WTC11 (cell line): ENCODE results near the gene ZNF423.

Experiments used
- AFF4 ChIP-seq: sonication (generic); formaldehyde crosslinking; IDR thresholded peaks from 2 replicates; pipeline ENCODE4 v1.8.1; 2023; ENCODE audit warnings: mild to moderate bottlenecking, missing genetic modification reagents, borderline replicate concordance
- CTCF ChIP-seq: fragments of 200-600 bp; IDR thresholded peaks from 2 replicates; pipeline ENCODE4 v1.8.0; 2022; ENCODE audit warnings: antibody characterized with exemption
- HMGXB4 ChIP-seq: sonication (generic); formaldehyde crosslinking; IDR thresholded peaks from 2 replicates; pipeline ENCODE4 v1.8.1; 2023; ENCODE audit warnings: mild to moderate bottlenecking, moderate library complexity, missing genetic modification reagents
- NR3C1 ChIP-seq: sonication (generic); formaldehyde crosslinking; conservative IDR thresholded peaks from 2 replicates; pipeline ENCODE4 v1.8.1; 2023; ENCODE audit warnings: low read depth, mild to moderate bottlenecking, missing genetic modification reagents
- SP1 ChIP-seq: sonication (generic); formaldehyde crosslinking; conservative IDR thresholded peaks from 2 replicates; pipeline ENCODE4 v1.8.1; 2022; ENCODE audit warnings: missing genetic modification reagents

GRCh38 chr16:49843758-49844157 is 12.2 kb downstream of the ZNF423 start:
- no peak for TF ChIP-seq CTCF
- no peak for TF ChIP-seq NR3C1 (CRISPR knock-in tag)
- TF ChIP-seq HMGXB4: no peak
- TF ChIP-seq AFF4 (CRISPR knock-in tag): no peak
- no peak for TF ChIP-seq SP1
